B cell (primary cell): ENCODE data around the gene DGUOK. TPM values are rescaled to one million over a fixed set of nuclear protein-coding genes. Genes with fewer than 3 reads are reported as not detected.

ENCODE experiments used
- ATAC-seq: fragments of 200-7000 bp; cut with Tn5 transposase; one replicate; pipeline ENCODE4 v1.10.0; 2021; ENCODE audit warnings: low read depth, mild to moderate bottlenecking, moderate number of reproducible peaks, moderate library complexity
- CTCF ChIA-PET: fragments of 350-600 bp; sonication (Branson Sonifier 250); formaldehyde crosslinking; loops from one replicate; lab custom pipeline; 2021; ENCODE audit warnings: antibody characterized with exemption, inconsistent platforms; lab: Charles Lee
- POLR2A ChIA-PET: fragments of 350-600 bp; sonication (Branson Sonifier 250); formaldehyde crosslinking; loops from one replicate; lab custom pipeline; 2021; ENCODE audit warnings: antibody characterized with exemption; lab: Charles Lee
- DNase-seq: peaks from one replicate; pipeline ENCODE4 v3.0.0; 2013
- H2AFZ ChIP-seq: 2 replicates; pipeline ENCODE4 v1.6.1; 2012; ENCODE audit warnings: mild to moderate bottlenecking, low read depth, low read length; ENCODE audit not compliant: insufficient read depth, poor library complexity, severe bottlenecking
- H3K27ac ChIP-seq, 2 donors: 1 replicate in 1 of 2; 2 replicates in 1 of 2; pipeline ENCODE4 v1.5.1; 2012 to 2013; ENCODE audit warnings: low read length in 2 of 2, mild to moderate bottlenecking in 2 of 2, moderate library complexity in 1 of 2
- H3K27me3 ChIP-seq, 4 experiments: fragments of 200-600 bp in 1 of 4; sonication (generic) in 1 of 4; replicated peaks in 1 of 4; 1 replicate in 2 of 4; 2 replicates in 2 of 4; pipeline versions ENCODE4 v1.6.1 to v1.7.0; 2013 to 2016; ENCODE audit warnings: low read length in 3 of 4, mild to moderate bottlenecking in 2 of 4, mixed read lengths in 1 of 4, moderate library complexity in 1 of 4; ENCODE audit not compliant: insufficient read depth in 4 of 4, control insufficient read depth in 3 of 4; ENCODE audit errors: control extremely low read depth in 1 of 4
- H3K36me3 ChIP-seq, 2 experiments: replicated peaks in 1 of 2; 1 replicate in 1 of 2; 2 replicates in 1 of 2; pipeline versions ENCODE4 v1.6.1 to v1.7.1; 2013; ENCODE audit warnings: low read length in 1 of 2; ENCODE audit not compliant: insufficient read depth in 2 of 2, control insufficient read depth in 1 of 2; ENCODE audit errors: control extremely low read depth in 1 of 2, extremely low read depth in 1 of 2
- H3K4me1 ChIP-seq, 2 donors: fragments of 200-600 bp in 1 of 2; sonication (generic) in 1 of 2; 1 replicate in 1 of 2; 2 replicates in 1 of 2; pipeline versions ENCODE4 v1.5.1 to v1.6.1; 2013 to 2017; ENCODE audit warnings: low read length in 2 of 2; ENCODE audit not compliant: control insufficient read depth in 2 of 2, insufficient read depth in 2 of 2
- H3K4me2 ChIP-seq: replicated peaks from 2 replicates; pipeline ENCODE3; 2012; ENCODE audit warnings: mild to moderate bottlenecking, low read depth, low read length; ENCODE audit not compliant: poor library complexity, severe bottlenecking
- H3K4me3 ChIP-seq, 5 experiments: fragments of 200-600 bp in 1 of 5; sonication (generic) in 1 of 5; 1 replicate in 3 of 5; 2 replicates in 2 of 5; pipeline versions ENCODE4 v1.5.1 to v1.7.0; 2011 to 2016; ENCODE audit warnings: low read length in 4 of 5, mild to moderate bottlenecking in 4 of 5, low read depth in 2 of 5, control low read depth in 1 of 5, moderate library complexity in 1 of 5; ENCODE audit not compliant: insufficient read depth in 1 of 5; ENCODE audit errors: control extremely low read depth in 1 of 5, extremely low read depth in 1 of 5
- H3K79me2 ChIP-seq: fragments of 200-600 bp; sonication (generic); one replicate; pipeline ENCODE4 v1.6.0; 2016; ENCODE audit warnings: low read length; ENCODE audit not compliant: control insufficient read depth, insufficient read depth
- H3K9ac ChIP-seq: fragments of 200-600 bp; sonication (generic); 2 replicates; pipeline ENCODE4 v1.6.1; 2017; ENCODE audit warnings: mild to moderate bottlenecking, low read length, moderate library complexity
- H3K9me3 ChIP-seq, 3 donors: one replicate each; pipeline versions ENCODE4 v1.6.1 to v1.7.1; 2013; ENCODE audit warnings: low read length in 2 of 3; ENCODE audit not compliant: control insufficient read depth in 2 of 3, insufficient read depth in 1 of 3; ENCODE audit errors: control extremely low read depth in 1 of 3
- H4K20me1 ChIP-seq: 2 replicates; pipeline ENCODE4 v1.6.0; 2012; ENCODE audit warnings: mild to moderate bottlenecking, low read length; ENCODE audit not compliant: insufficient read depth, control insufficient read depth, poor library complexity, severe bottlenecking
- H3K27ac Mint-ChIP-seq: one replicate; pipeline ENCODE4 v1.8.0; 2021; ENCODE audit warnings: mixed read lengths
- H3K27me3 Mint-ChIP-seq: one replicate; pipeline ENCODE4 v1.8.0; 2021; ENCODE audit warnings: mixed read lengths
- H3K4me1 Mint-ChIP-seq: one replicate; pipeline ENCODE4 v1.8.0; 2021; ENCODE audit warnings: mixed read lengths
- H3K4me3 Mint-ChIP-seq: one replicate; pipeline ENCODE4 v1.8.0; 2021; ENCODE audit warnings: mixed read lengths
- H3K9me3 Mint-ChIP-seq: one replicate; pipeline ENCODE4 v1.8.0; 2022; ENCODE audit warnings: mixed read lengths; ENCODE audit not compliant: insufficient read depth
- CTCF ChIP-seq: fragments of 200-600 bp; IDR thresholded peaks from one replicate; pipeline ENCODE4 v1.8.0; 2022; ENCODE audit warnings: antibody characterized with exemption, mild to moderate bottlenecking
- EZH2 ChIP-seq: IDR thresholded peaks from 2 replicates; pipeline ENCODE4 v1.6.1; 2012; ENCODE audit warnings: borderline replicate concordance, low read depth, mild to moderate bottlenecking, moderate library complexity, low read length; ENCODE audit not compliant: insufficient read depth, poor library complexity, severe bottlenecking
- WGBS: methylation state at CpG from one replicate; pipeline ENCODE4 v1.1.5; 2013; ENCODE audit warnings: missing lambda C conversion rate; ENCODE audit not compliant: insufficient coverage; 5-methylcytosine and 5-hydroxymethylcytosine counted together
- intact Hi-C: fragments of 100-400 bp; cut with micrococcal nuclease; formaldehyde crosslinking; loops from one replicate; pipeline ENCODE4 v1.10.0; 2022
- polyA plus RNA-seq: library from polyadenylated mRNA; depleted of rRNA; stranded (reverse); fragments of >200 nt; gene quantifications from 2 replicates; pipeline ENCODE4 v1.2.3, GENCODE V29; 2012
- total RNA-seq, 2 donors: library from RNA; stranded (reverse); fragments of 120-200 nt in 1 of 2; gene quantifications; 1 replicate in 1 of 2; 2 replicates in 1 of 2; pipeline versions ENCODE4 v1.2.3 to v1.2.4, GENCODE V29; 2013 to 2022

The DGUOK gene
- total and polyA plus RNA-seq, 2 donors (not counting 1 experiment from before 2014, with no cell fraction given) = 61.7 to 81.5 TPM

- intact Hi-C loops = no loop called here
- Mint-ChIP-seq H3K9me3 (no peaks in the 10 kb centered on the region), H3K27ac (no peak within 1 kb of the TSS), H3K4me1 (peaks cover 6% of the 10 kb centered on the region), H3K27me3 (peaks cover 13% of the 10 kb centered on the region), H3K4me3 (no peak within 1 kb of the TSS)
- ChIA-PET POLR2A (no interaction called here), CTCF (no interaction called here)
- H3K4me3 ChIP-seq = no peak within 1 kb of the TSS
- WGBS = 94% methylated on average over 13 of the region's 15 CpGs
- TF ChIP-seq EZH2 = no peak
- no peak for TF ChIP-seq CTCF
- H3K9ac ChIP-seq = no peak within 1 kb of the TSS
- H3K9me3 ChIP-seq = no peaks in the 10 kb centered on the region
- H2AFZ ChIP-seq = no peak within 1 kb of the TSS
- H3K27me3 ChIP-seq = no peaks in the 10 kb centered on the region
- H4K20me1 ChIP-seq = no peaks in the 10 kb centered on the region
- H3K4me1 ChIP-seq = peaks cover 3 to 12% of the 10 kb centered on the region in 2 donors
- H3K4me2 ChIP-seq = no peak within 1 kb of the TSS
- ATAC-seq = no peak
- H3K27ac ChIP-seq = no peak within 1 kb of the TSS
- DNase-seq = no peak
- H3K79me2 ChIP-seq = no peaks in the 10 kb centered on the region
- H3K36me3 ChIP-seq = no peaks in the 10 kb centered on the region
Measured at GRCh38 chr2:73892631-73893329, 33.9 kb upstream of the DGUOK start, which contains the start of gene ACTG2. ACTG2 (plus strand) TSS chr2:73893008; CDS start chr2:73901312, 8,304 bp downstream.

- Histone ChIP-seq H3K79me2 (no peaks in the 10 kb centered on the region), H3K4me2 (no peak overlapping the region), H3K9ac (no peak overlapping the region), H3K4me3 (no peak overlapping the region), H2AFZ (no peak overlapping the region), H4K20me1 (no peaks in the 10 kb centered on the region), H3K36me3 (no peaks in the 10 kb centered on the region), H3K27ac (no peak overlapping the region), H3K4me1 (peaks cover 3 to 12% of the 10 kb centered on the region in 2 donors), H3K27me3 (no peaks in the 10 kb centered on the region), H3K9me3 (no peaks in the 10 kb centered on the region)
- ATAC-seq (no peak), DNase-seq (no peak)
- Mint-ChIP-seq H3K27ac (no peak overlapping the region), H3K4me3 (no peak overlapping the region), H3K27me3 (peaks cover 13% of the 10 kb centered on the region), H3K4me1 (peaks cover 6% of the 10 kb centered on the region), H3K9me3 (no peaks in the 10 kb centered on the region)
- TF ChIP-seq EZH2 (no peak), CTCF (no peak)
- CTCF ChIA-PET = no interaction called here
- POLR2A ChIA-PET = no interaction called here
- 93% methylated on average over 4 of the region's 9 CpGs for WGBS
- intact Hi-C loops = no loop called here
Measured at GRCh38 chr2:73893764-73894474, 32.8 kb upstream of the DGUOK start.
